Mucosa of descending colon (tissue), 3 donors: ENCODE measurements around the gene MDH2. TPM values are rescaled to one million over a fixed set of nuclear protein-coding genes. Genes with fewer than 3 reads are reported as not detected.
"Not testable (repeated sequence)": the region's sequence is repeated elsewhere in the genome, so short reads cannot be mapped to it uniquely, and the experiment has no call there.

Source experiments
- ATAC-seq: fragments of 200-7000 bp; cut with Tn5 transposase; one replicate; pipeline ENCODE4 v1.9.1; 2020; ENCODE audit warnings: mild to moderate bottlenecking, moderate library complexity
- DNase-seq, 3 donors: peaks; one replicate each; pipeline ENCODE4 v3.0.0-alpha.2; 2020
- H3K36me3 ChIP-seq: fragments of 200-600 bp; one replicate; pipeline ENCODE4 v1.8.0; 2021; ENCODE audit warnings: low read depth, mild to moderate bottlenecking
- H3K4me1 ChIP-seq: fragments of 200-600 bp; one replicate; pipeline ENCODE4 v1.8.0; 2021; ENCODE audit warnings: low read depth, mild to moderate bottlenecking
- H3K4me3 ChIP-seq: fragments of 200-600 bp; one replicate; pipeline ENCODE4 v1.8.0; 2021; ENCODE audit warnings: mild to moderate bottlenecking
- H3K9me3 ChIP-seq: fragments of 200-600 bp; one replicate; pipeline ENCODE4 v1.8.0; 2021; ENCODE audit warnings: mild to moderate bottlenecking
- CTCF ChIP-seq: fragments of 200-600 bp; IDR thresholded peaks from one replicate; pipeline ENCODE4 v1.8.0; 2022; ENCODE audit warnings: antibody characterized with exemption, mild to moderate bottlenecking
- intact Hi-C, 2 donors: fragments of 100-400 bp; cut with DNase I in 1 of 2; cut with micrococcal nuclease in 1 of 2; formaldehyde crosslinking; loops; one replicate each; pipeline versions ENCODE4 v1.11.0 to v1.11.1; 2022; cut with DNase I, micrococcal nuclease
- total RNA-seq, 3 donors: library from RNA; stranded (reverse); fragmentation: NEBNext Ultra II Directional in 2 of 3; extraction: Animal tissue kit (Norgen Biotek cat#: 25700) in 2 of 3; gene quantifications; one replicate each; pipeline versions ENCODE4 v1.2.1 to v1.2.4, GENCODE V29; 2021 to 2023
- donor health status: DM: no; HTN: no; CAD: no; lungs with moderate emphysema.
- donor health status: DM: no; HTN: no; CAD: no.
- donor health status: DM: no; HTN: yes; CAD: no.

MDH2 gene
- total RNA-seq, 3 donors from 2014 or later, result 170 to 280 (median 246) TPM

GRCh38 chr7:76095908-76096307 lies 48.0 kb downstream of the MDH2 start:
- H3K4me3 ChIP-seq, result no peak overlapping the region
- no peaks in the 10 kb centered on the region for H3K36me3 ChIP-seq
- DNase-seq, result no peak
- no peak for TF ChIP-seq CTCF
- no peaks in the 10 kb centered on the region for H3K4me1 ChIP-seq
- no peak for ATAC-seq
- H3K9me3 ChIP-seq, result no peaks in the 10 kb centered on the region
- intact Hi-C loops, result no loop called here

GRCh38 chr7:76101693-76102437 lies 54.0 kb downstream of the MDH2 start:
- H3K36me3 ChIP-seq, DNase-seq, intact Hi-C loops, H3K4me1 ChIP-seq, H3K9me3 ChIP-seq, H3K4me3 ChIP-seq, ATAC-seq: not testable (repeated sequence)

- peak; percentile 45 for ATAC-seq
These were observed 55.9 kb downstream of the MDH2 start for GRCh38 chr7:76103788-76104187.

GRCh38 chr7:76106130-76106529 lies 58.2 kb downstream of the MDH2 start:
- H3K9me3 ChIP-seq, H3K4me3 ChIP-seq, intact Hi-C loops, DNase-seq, H3K36me3 ChIP-seq: not testable (repeated sequence)
- H3K4me1 ChIP-seq, result peaks cover 22% of the 10 kb centered on the region
- peak; percentile 15 for ATAC-seq

More at GRCh38 chr7:76103788-76104187, 55.9 kb downstream of the MDH2 start:
- intact Hi-C loops, DNase-seq, H3K9me3 ChIP-seq, H3K36me3 ChIP-seq, H3K4me3 ChIP-seq: not testable (repeated sequence)
- H3K4me1 ChIP-seq, result peaks cover 20% of the 10 kb centered on the region

- DNase-seq (no peak), ATAC-seq (no peak)
- Histone ChIP-seq H3K4me1 (peaks cover 22% of the 10 kb centered on the region), H3K9me3 (no peaks in the 10 kb centered on the region), H3K4me3 (no peak overlapping the region), H3K36me3 (no peaks in the 10 kb centered on the region)
- intact Hi-C loops, result no loop called here
- no peak for TF ChIP-seq CTCF
These were observed 59.0 kb downstream of the MDH2 start for GRCh38 chr7:76106893-76107292.

- intact Hi-C loops, result no loop called here
- Histone ChIP-seq H3K4me1 (peaks cover 22% of the 10 kb centered on the region), H3K4me3 (no peak overlapping the region), H3K9me3 (no peaks in the 10 kb centered on the region), H3K36me3 (no peaks in the 10 kb centered on the region)
- peak; percentile 78 to 93 (median 78) for DNase-seq
- TF ChIP-seq CTCF, result no peak
- ATAC-seq, result peak; percentile 99
These were observed 60.8 kb downstream of the MDH2 start for GRCh38 chr7:76108540-76109233.

GRCh38 chr7:76113042-76113630 lies 65.2 kb downstream of the MDH2 start:
- DNase-seq, H3K4me1 ChIP-seq, H3K4me3 ChIP-seq, intact Hi-C loops, H3K36me3 ChIP-seq, H3K9me3 ChIP-seq, ATAC-seq: not testable (repeated sequence)

GRCh38 chr7:76114742-76115141 lies 66.8 kb downstream of the MDH2 start:
- DNase-seq, intact Hi-C loops, H3K4me1 ChIP-seq, ATAC-seq, H3K9me3 ChIP-seq, H3K36me3 ChIP-seq, H3K4me3 ChIP-seq: not testable (repeated sequence)
